ENCODE measurements around the gene LMBRD2. TPM values are rescaled to one million over a fixed set of nuclear protein-coding genes. Genes with fewer than 3 reads are reported as not detected.

LMBRD2 gene
- total and polyA plus RNA-seq, 9 of the 15 experiments (the other 6 are each of a cell fraction or from before 2014, with no cell fraction given), result 2.1 to 24.2 (median 10.6) TPM

- TF ChIP-seq ARID4B (CRISPR knock-in tag; IDR thresholded peaks at IDR 0.05), result peak; percentile 78
- no peak for TF ChIP-seq ZNF280A (IDR thresholded peaks at IDR 0.05; ENCODE audit: low read depth, partially characterized antibody)
- TF ChIP-seq MCM7 (IDR thresholded peaks at IDR 0.05), result no peak
- TF ChIP-seq CHCHD3 (CRISPR knock-in tag; IDR thresholded peaks at IDR 0.05), result 0 out of 2 replicates have a peak, but pooled peaks have one; percentile 19
- TF ChIP-seq, protein P1, sequence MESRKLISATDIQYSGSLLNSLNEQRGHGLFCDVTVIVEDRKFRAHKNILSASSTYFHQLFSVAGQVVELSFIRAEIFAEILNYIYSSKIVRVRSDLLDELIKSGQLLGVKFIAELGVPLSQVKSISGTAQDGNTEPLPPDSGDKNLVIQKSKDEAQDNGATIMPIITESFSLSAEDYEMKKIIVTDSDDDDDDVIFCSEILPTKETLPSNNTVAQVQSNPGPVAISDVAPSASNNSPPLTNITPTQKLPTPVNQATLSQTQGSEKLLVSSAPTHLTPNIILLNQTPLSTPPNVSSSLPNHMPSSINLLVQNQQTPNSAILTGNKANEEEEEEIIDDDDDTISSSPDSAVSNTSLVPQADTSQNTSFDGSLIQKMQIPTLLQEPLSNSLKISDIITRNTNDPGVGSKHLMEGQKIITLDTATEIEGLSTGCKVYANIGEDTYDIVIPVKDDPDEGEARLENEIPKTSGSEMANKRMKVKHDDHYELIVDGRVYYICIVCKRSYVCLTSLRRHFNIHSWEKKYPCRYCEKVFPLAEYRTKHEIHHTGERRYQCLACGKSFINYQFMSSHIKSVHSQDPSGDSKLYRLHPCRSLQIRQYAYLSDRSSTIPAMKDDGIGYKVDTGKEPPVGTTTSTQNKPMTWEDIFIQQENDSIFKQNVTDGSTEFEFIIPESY (CRISPR knock-in tag; IDR thresholded peaks at IDR 0.05), result no peak
- TF ChIP-seq ZNF431 (CRISPR knock-in tag; IDR thresholded peaks at IDR 0.05), result no peak; the same call in 1 of the 2 replicates
- TF ChIP-seq E2F5 (CRISPR knock-in tag; IDR thresholded peaks at IDR 0.05), result no peak
- TF ChIP-seq ZNF592 (IDR thresholded peaks at IDR 0.05), result peak; percentile 40
- TF ChIP-seq NONO (IDR thresholded peaks at IDR 0.05; ENCODE audit: low read depth in 2 of 2, low read length in 1 of 2), result no peak
- TF ChIP-seq ZKSCAN1 (IDR thresholded peaks at IDR 0.05; ENCODE audit: low read depth, low read length), result no peak; the same call in 1 of the 2 replicates
- no peak for TF ChIP-seq SLC30A9 (CRISPR knock-in tag; IDR thresholded peaks at IDR 0.05)
- peak; percentile 89 for TF ChIP-seq GABPA (tag; conservative IDR thresholded peaks at IDR 0.05; ENCODE audit: low read depth)
- no peak for TF ChIP-seq TARDBP (IDR thresholded peaks at IDR 0.05)
Measured at GRCh38 chr5:36151434-36152323, at the start of gene LMBRD2, which contains the start of gene SKP2 (continued).
